Measurements from ENCODE around the gene VARS1. TPM values are rescaled to one million over a fixed set of nuclear protein-coding genes. Genes with fewer than 3 reads are reported as not detected.

The VARS1 gene
- total and polyA plus RNA-seq, 7 donors: 6.0 to 50.9 (median 25.0) TPM

DNA sequence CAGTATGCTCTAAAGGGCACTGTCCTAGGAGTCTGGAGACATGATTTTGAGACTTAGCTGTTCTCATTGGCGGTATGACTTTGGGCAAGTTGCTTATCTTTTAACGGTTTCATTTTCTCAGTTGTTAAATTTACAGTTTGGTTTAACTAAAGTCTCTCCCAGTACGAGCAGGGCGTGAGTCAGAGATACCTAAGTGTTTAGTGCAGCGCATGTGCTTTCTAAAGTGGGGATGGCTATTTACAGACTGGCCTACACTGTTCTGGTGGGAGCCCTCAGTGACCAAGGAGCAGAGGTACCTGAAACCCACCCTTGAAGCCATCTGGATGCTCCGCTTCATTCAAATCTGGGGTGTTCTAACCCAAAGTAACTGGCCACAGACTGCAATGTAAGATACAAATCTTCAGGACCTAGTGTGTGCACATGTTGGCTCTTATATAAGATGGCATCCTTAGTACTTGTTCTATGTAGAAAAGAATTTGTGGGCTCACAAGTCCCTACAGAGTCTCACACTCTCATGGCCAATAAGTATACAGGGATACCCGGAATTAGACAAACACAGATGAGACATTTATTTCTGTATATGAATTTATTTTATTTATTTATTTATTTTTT lies 45.0 kb downstream of the VARS1 start:
- Histone ChIP-seq H3K9me3 (no peaks in the 10 kb centered on the region), H3K4me1 (peaks cover 0 to 14% (median 6%) of the 10 kb centered on the region in 4 donors), H3K36me3 (no peaks in the 10 kb centered on the region), H3K27me3 (no peaks in the 10 kb centered on the region), H3K27ac (no peak overlapping the region), H3K4me3 (no peak overlapping the region)
- TF ChIP-seq POLR2A (IDR thresholded peaks at IDR 0.05): no peak
- TF ChIP-seq POLR2AphosphoS5 (IDR thresholded peaks at IDR 0.05): no peak
- TF ChIP-seq EP300 (IDR thresholded peaks at IDR 0.05): no peak
- no peak for TF ChIP-seq CTCF (IDR thresholded peaks at IDR 0.05)
- intact Hi-C loops (cut with DNase I): no loop called here
- 62 to 84% methylated on average over 7 of the region's 7 CpGs for WGBS, 2 donors
- DNase-seq: no peak

GRCh38 chr6:31749301-31750036 lies 46.1 kb downstream of the VARS1 start:
- WGBS, 2 donors: 85 to 94% methylated on average over 8 of the region's 8 CpGs
- no peaks in the 10 kb centered on the region for H3K27me3 ChIP-seq
- DNase-seq: no peak
- H3K4me1 ChIP-seq: peaks cover 0 to 14% (median 6%) of the 10 kb centered on the region in 4 donors
- H3K27ac ChIP-seq: no peak overlapping the region
- H3K4me3 ChIP-seq: no peak overlapping the region
- intact Hi-C loops (cut with DNase I): no loop called here
- H3K36me3 ChIP-seq: no peaks in the 10 kb centered on the region
- no peaks in the 10 kb centered on the region for H3K9me3 ChIP-seq
- TF ChIP-seq POLR2AphosphoS5 (IDR thresholded peaks at IDR 0.05) (no peak), CTCF (IDR thresholded peaks at IDR 0.05) (no peak), POLR2A (IDR thresholded peaks at IDR 0.05) (no peak), EP300 (IDR thresholded peaks at IDR 0.05) (no peak)

Small RNA genes lying within 50 kb of the gene (small RNA-seq; reads per million reads assigned to genes)
- gene MSH5-SAPCD1 (0 reads per million in 3 donors), gene RF00019 (0 reads per million in 3 donors), gene RNU6-850P (0 reads per million in 3 donors), gene SAPCD1 (0 reads per million in 3 donors), gene SNORD48 (287 to 1,261 (median 428) reads per million in 3 donors), gene SNORD52 (0 reads per million in 3 donors)

Other genes with a start within 250 kb of the VARS1 start
Only the 30 nearest of the 42 such genes appear.
- gene PRRC2A, start 175.0 kb downstream of the VARS1 start, total RNA-seq: 10 to 100 TPM; 42.1 to 90.8 (median 54.2) TPM
- 100 to 1,000 TPM in 1 of 3 donors, 10 to 100 TPM in 2; 28.8 to 109 (median 32.1) TPM for gene PRRC2A, start 175.0 kb downstream of the VARS1 start, polyA plus RNA-seq
- gene BAG6, start 143.1 kb downstream of the VARS1 start, total RNA-seq: 100 to 1,000 TPM; 119 to 218 (median 144) TPM
- gene BAG6, start 143.1 kb downstream of the VARS1 start, polyA plus RNA-seq: 100 to 1,000 TPM in 2 of 3 donors, 10 to 100 TPM in 1; 99.7 to 231 (median 133) TPM
- 1 to 10 TPM in 3 of 4 donors, not detected in 1; 3.3 to 7.2 (median 3.6) TPM for gene APOM, start 139.9 kb downstream of the VARS1 start, total RNA-seq
- 1 to 10 TPM; 2.3 to 3.6 (median 3.6) TPM for gene APOM, start 139.9 kb downstream of the VARS1 start, polyA plus RNA-seq
- gene C6orf47, start 135.0 kb downstream of the VARS1 start, total RNA-seq: 10 to 100 TPM; 25.0 to 31.3 (median 26.7) TPM
- gene C6orf47, start 135.0 kb downstream of the VARS1 start, polyA plus RNA-seq: 10 to 100 TPM; 22.2 to 32.6 (median 24.5) TPM
- gene GPANK1, start 130.8 kb downstream of the VARS1 start, total RNA-seq: 10 to 100 TPM; 17.2 to 29.6 (median 26.4) TPM
- gene GPANK1, start 130.8 kb downstream of the VARS1 start, polyA plus RNA-seq: 10 to 100 TPM; 15.3 to 22.8 (median 18.3) TPM
- gene CSNK2B, start 129.7 kb downstream of the VARS1 start, total RNA-seq: 100 to 1,000 TPM; 188 to 227 (median 209) TPM
- 100 to 1,000 TPM; 198 to 232 (median 206) TPM for gene CSNK2B, start 129.7 kb downstream of the VARS1 start, polyA plus RNA-seq
- 1 to 10 TPM; 2.8 to 10.0 (median 6.5) TPM for gene LY6G5B, start 125.8 kb downstream of the VARS1 start, total RNA-seq
- gene LY6G5B, start 125.8 kb downstream of the VARS1 start, polyA plus RNA-seq: 1 to 10 TPM in 1 of 3 donors, under 1 TPM in 1, not detected in 1; 0.60 to 9.1 TPM
- 1 to 10 TPM in 1 of 4 donors, under 1 TPM in 2, not detected in 1; 0.68 to 1.1 (median 0.99) TPM for gene LY6G5C, start 114.7 kb downstream of the VARS1 start, total RNA-seq
- gene LY6G5C, start 114.7 kb downstream of the VARS1 start, polyA plus RNA-seq: 1 to 10 TPM; 1.8 to 3.2 (median 2.7) TPM
- gene ABHD16A, start 92.4 kb downstream of the VARS1 start, total RNA-seq: 10 to 100 TPM; 37.8 to 63.4 (median 51.6) TPM
- 10 to 100 TPM; 16.9 to 52.0 (median 17.4) TPM for gene ABHD16A, start 92.4 kb downstream of the VARS1 start, polyA plus RNA-seq
- gene LY6G6F, start 88.9 kb downstream of the VARS1 start, total RNA-seq: not detected
- gene LY6G6F, start 88.9 kb downstream of the VARS1 start, polyA plus RNA-seq: not detected
- 10 to 100 TPM in 1 of 4 donors, 1 to 10 TPM in 2, not detected in 1; 2.9 to 21.2 (median 6.4) TPM for gene LY6G6D, start 80.4 kb downstream of the VARS1 start, total RNA-seq
- 1 to 10 TPM in 1 of 3 donors, under 1 TPM in 1, not detected in 1; 0.31 to 8.4 TPM for gene LY6G6D, start 80.4 kb downstream of the VARS1 start, polyA plus RNA-seq
- gene LY6G6C, start 74.0 kb downstream of the VARS1 start, total RNA-seq: not detected
- 1 to 10 TPM in 2 of 3 donors, under 1 TPM in 1; 0.07 to 1.2 (median 1.2) TPM for gene LY6G6C, start 74.0 kb downstream of the VARS1 start, polyA plus RNA-seq
- not detected for gene MPIG6B, start 72.4 kb downstream of the VARS1 start, total RNA-seq
- under 1 TPM in 1 of 3 donors, not detected in 2; 0.13 TPM for gene MPIG6B, start 72.4 kb downstream of the VARS1 start, polyA plus RNA-seq
- 100 to 1,000 TPM in 2 of 4 donors, 10 to 100 TPM in 2; 86.7 to 146 (median 107) TPM for gene DDAH2, start 66.5 kb downstream of the VARS1 start, total RNA-seq
- gene DDAH2, start 66.5 kb downstream of the VARS1 start, polyA plus RNA-seq: 100 to 1,000 TPM; 137 to 340 (median 213) TPM
- gene CLIC1, start 59.2 kb downstream of the VARS1 start, total RNA-seq: 100 to 1,000 TPM; 172 to 251 (median 214) TPM
- gene CLIC1, start 59.2 kb downstream of the VARS1 start, polyA plus RNA-seq: 100 to 1,000 TPM; 623 to 668 (median 634) TPM
- 10 to 100 TPM in 1 of 4 donors, 1 to 10 TPM in 3; 4.2 to 23.5 (median 5.7) TPM for gene MSH5, start 55.7 kb downstream of the VARS1 start, total RNA-seq
- 10 to 100 TPM in 1 of 3 donors, 1 to 10 TPM in 1, not detected in 1; 1.6 to 18.7 TPM for gene MSH5, start 55.7 kb downstream of the VARS1 start, polyA plus RNA-seq
- gene SAPCD1, start 33.1 kb downstream of the VARS1 start, total RNA-seq: 1 to 10 TPM in 3 of 4 donors, not detected in 1; 1.8 to 6.5 (median 4.2) TPM
- 1 to 10 TPM in 2 of 3 donors, not detected in 1; 1.2 to 8.7 TPM for gene SAPCD1, start 33.1 kb downstream of the VARS1 start, polyA plus RNA-seq
- gene VWA7, start 18.4 kb downstream of the VARS1 start, total RNA-seq: 1 to 10 TPM in 1 of 4 donors, under 1 TPM in 2, not detected in 1; 0.14 to 3.9 (median 0.71) TPM
- gene VWA7, start 18.4 kb downstream of the VARS1 start, polyA plus RNA-seq: 1 to 10 TPM; 2.8 to 6.0 (median 3.6) TPM
- 10 to 100 TPM; 29.6 to 53.5 (median 48.1) TPM for gene LSM2, start 11.2 kb upstream of the VARS1 start, total RNA-seq
- 10 to 100 TPM; 28.4 to 94.7 (median 49.9) TPM for gene LSM2, start 11.2 kb upstream of the VARS1 start, polyA plus RNA-seq
- gene HSPA1L, start 19.5 kb upstream of the VARS1 start, total RNA-seq: 1 to 10 TPM; 1.1 to 2.3 (median 1.8) TPM
- 1 to 10 TPM in 1 of 3 donors, under 1 TPM in 2; 0.23 to 1.2 (median 0.60) TPM for gene HSPA1L, start 19.5 kb upstream of the VARS1 start, polyA plus RNA-seq
- 100 to 1,000 TPM; 147 to 321 (median 168) TPM for gene HSPA1A, start 19.8 kb upstream of the VARS1 start, total RNA-seq
- 10 to 100 TPM; 39.0 to 70.1 (median 63.1) TPM for gene HSPA1A, start 19.8 kb upstream of the VARS1 start, polyA plus RNA-seq
- 100 to 1,000 TPM in 3 of 4 donors, 10 to 100 TPM in 1; 72.6 to 237 (median 113) TPM for gene HSPA1B, start 32.0 kb upstream of the VARS1 start, total RNA-seq
- gene HSPA1B, start 32.0 kb upstream of the VARS1 start, polyA plus RNA-seq: 100 to 1,000 TPM in 1 of 3 donors, 10 to 100 TPM in 2; 63.1 to 116 (median 64.3) TPM
- 10 to 100 TPM; 31.3 to 43.2 (median 33.6) TPM for gene NEU1, start 67.1 kb upstream of the VARS1 start, total RNA-seq
- gene NEU1, start 67.1 kb upstream of the VARS1 start, polyA plus RNA-seq: 10 to 100 TPM; 15.0 to 41.1 (median 31.9) TPM
- 1 to 10 TPM in 2 of 4 donors, not detected in 2; 1.4 to 8.0 TPM for gene SLC44A4, start 83.2 kb upstream of the VARS1 start, total RNA-seq
- gene SLC44A4, start 83.2 kb upstream of the VARS1 start, polyA plus RNA-seq: 100 to 1,000 TPM in 2 of 3 donors, 10 to 100 TPM in 1; 78.1 to 252 (median 106) TPM
- gene EHMT2, start 101.9 kb upstream of the VARS1 start, total RNA-seq: 10 to 100 TPM; 31.3 to 34.3 (median 33.8) TPM
- gene EHMT2, start 101.9 kb upstream of the VARS1 start, polyA plus RNA-seq: 10 to 100 TPM; 11.8 to 45.0 (median 17.4) TPM
- gene ZBTB12, start 106.3 kb upstream of the VARS1 start, total RNA-seq: 1 to 10 TPM in 3 of 4 donors, under 1 TPM in 1; 0.83 to 2.1 (median 1.1) TPM
- gene ZBTB12, start 106.3 kb upstream of the VARS1 start, polyA plus RNA-seq: 1 to 10 TPM in 2 of 3 donors, under 1 TPM in 1; 0.92 to 4.3 (median 1.2) TPM
- 10 to 100 TPM in 3 of 4 donors, 1 to 10 TPM in 1; 4.9 to 17.7 (median 13.6) TPM for gene C2, start 132.0 kb upstream of the VARS1 start, total RNA-seq
- gene C2, start 132.0 kb upstream of the VARS1 start, polyA plus RNA-seq: 10 to 100 TPM; 10.2 to 39.2 (median 23.1) TPM
- 10 to 100 TPM; 14.3 to 40.0 (median 28.7) TPM for gene CFB, start 150.3 kb upstream of the VARS1 start, total RNA-seq
- 100 to 1,000 TPM in 1 of 3 donors, 1 to 10 TPM in 2; 3.6 to 118 (median 9.5) TPM for gene CFB, start 150.3 kb upstream of the VARS1 start, polyA plus RNA-seq
- 10 to 100 TPM; 60.1 to 96.9 (median 75.8) TPM for gene NELFE, start 163.2 kb upstream of the VARS1 start, total RNA-seq
- gene NELFE, start 163.2 kb upstream of the VARS1 start, polyA plus RNA-seq: 10 to 100 TPM; 52.5 to 73.5 (median 58.9) TPM
- 10 to 100 TPM; 22.1 to 73.4 (median 33.4) TPM for gene SKIC2, start 163.4 kb upstream of the VARS1 start, total RNA-seq
- 10 to 100 TPM; 25.0 to 68.2 (median 30.6) TPM for gene SKIC2, start 163.4 kb upstream of the VARS1 start, polyA plus RNA-seq

All from sigmoid colon (tissue), 7 donors.